HFFc6 (cell line): ENCODE results near the gene KLHL4. TPM values are rescaled to one million over a fixed set of nuclear protein-coding genes. Genes with fewer than 3 reads are reported as not detected.
"Not testable (repeated sequence)": the region's sequence is repeated elsewhere in the genome, so short reads cannot be mapped to it uniquely, and the experiment has no call there.

Source experiments
- DNase-seq: peaks from one replicate; pipeline ENCODE4 v3.0.0-alpha.2; 2018
- H3K27ac Mint-ChIP-seq: 2 replicates; pipeline ENCODE4 v1.8.0; 2020; ENCODE audit warnings: mild to moderate bottlenecking, mixed read lengths
- H3K27me3 Mint-ChIP-seq: 2 replicates; pipeline ENCODE4 v1.8.0; 2021; ENCODE audit warnings: mild to moderate bottlenecking, moderate library complexity, mixed read lengths; ENCODE audit not compliant: insufficient read depth
- H3K36me3 Mint-ChIP-seq: 2 replicates; pipeline ENCODE4 v1.8.0; 2021; ENCODE audit warnings: low read depth, mixed read lengths
- H3K4me1 Mint-ChIP-seq: 2 replicates; pipeline ENCODE4 v1.8.0; 2020; ENCODE audit warnings: low read depth, mixed read lengths
- H3K4me3 Mint-ChIP-seq: 2 replicates; pipeline ENCODE4 v1.8.0; 2020; ENCODE audit warnings: mild to moderate bottlenecking, moderate library complexity, mixed read lengths
- H3K9me3 Mint-ChIP-seq: 2 replicates; pipeline ENCODE4 v1.8.0; 2020; ENCODE audit warnings: mild to moderate bottlenecking, mixed read lengths
- CTCF ChIP-seq: fragments of 200-600 bp; sonication (generic); IDR thresholded peaks from 2 replicates; pipeline ENCODE4 v1.5.0; 2021; ENCODE audit warnings: antibody characterized with exemption, mild to moderate bottlenecking
- total RNA-seq, 6 experiments: library from RNA; stranded (reverse); fragmentation: NEBNext Ultra II Directional; extraction: Animal tissue kit (Norgen Biotek cat#: 25700); gene quantifications; 2 replicates in 1 of 6; 3 replicates in 5 of 6; pipeline ENCODE4 v1.2.3, GENCODE V29; 2021

The KLHL4 gene
- total RNA-seq, 6 experiments from 2014 or later = not detected

DNA sequence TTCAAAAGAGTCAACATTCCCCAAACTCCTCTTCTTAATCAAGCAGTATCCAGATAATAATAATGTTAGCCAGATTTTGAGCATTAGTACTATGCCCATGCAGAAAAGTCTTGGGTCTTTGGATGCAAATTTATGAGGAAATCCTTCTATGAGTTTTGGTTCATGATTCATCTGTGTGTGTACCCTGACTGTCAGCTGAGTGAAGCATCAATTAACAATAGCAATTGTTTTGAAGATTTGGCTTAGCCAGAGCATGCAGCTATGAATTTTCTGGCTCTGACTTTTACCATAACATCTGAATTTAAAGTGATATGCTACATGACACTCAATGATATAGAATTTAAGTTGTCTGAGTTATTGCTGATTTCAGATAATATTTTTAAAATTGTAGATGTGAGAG, 145.8 kb downstream of the KLHL4 start:
- H3K9me3 Mint-ChIP-seq = no peaks in the 10 kb centered on the region
- TF ChIP-seq CTCF = no peak
- no peak overlapping the region for H3K4me3 Mint-ChIP-seq
- no peaks in the 10 kb centered on the region for H3K4me1 Mint-ChIP-seq
- H3K27ac Mint-ChIP-seq = no peak overlapping the region
- H3K27me3 Mint-ChIP-seq = no peaks in the 10 kb centered on the region
- DNase-seq = no peak
- H3K36me3 Mint-ChIP-seq = no peaks in the 10 kb centered on the region

- DNase-seq = no peak
- TF ChIP-seq CTCF = peak; percentile 58
- Mint-ChIP-seq H3K27me3 (no peaks in the 10 kb centered on the region), H3K4me1 (no peaks in the 10 kb centered on the region), H3K9me3 (no peaks in the 10 kb centered on the region), H3K36me3 (no peaks in the 10 kb centered on the region), H3K4me3 (no peak overlapping the region), H3K27ac (no peak overlapping the region)
Observed at GRCh38 chrX:87664381-87664780, 146.8 kb downstream of the KLHL4 start.

DNA sequence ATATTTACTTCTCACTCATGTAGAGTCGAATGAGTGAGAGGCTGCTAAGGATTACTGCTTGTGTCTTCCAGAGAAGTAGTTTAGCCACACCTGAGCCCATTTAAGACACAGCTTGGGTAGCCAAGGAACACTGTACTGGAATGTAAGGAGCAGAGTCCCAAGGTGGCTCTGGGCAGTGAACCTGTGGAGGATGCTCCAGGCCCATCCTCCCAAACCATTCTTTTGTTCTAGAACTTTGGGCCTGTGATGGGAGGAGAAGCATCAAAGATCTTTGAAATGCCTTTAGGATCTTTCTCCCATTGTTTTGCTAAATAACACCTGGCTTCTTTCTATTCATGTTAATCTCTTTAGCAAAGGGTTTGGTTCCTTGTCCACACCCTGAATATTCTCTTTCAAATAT, 162.2 kb downstream of the KLHL4 start:
- no peak overlapping the region for H3K27ac Mint-ChIP-seq
- H3K36me3 Mint-ChIP-seq = no peaks in the 10 kb centered on the region
- TF ChIP-seq CTCF = no peak
- no peaks in the 10 kb centered on the region for H3K4me1 Mint-ChIP-seq
- H3K4me3 Mint-ChIP-seq = no peak overlapping the region
- no peaks in the 10 kb centered on the region for H3K27me3 Mint-ChIP-seq
- DNase-seq = no peak
- H3K9me3 Mint-ChIP-seq = peaks cover 6% of the 10 kb centered on the region; the same call in 1 of the 2 replicates

- Mint-ChIP-seq H3K4me3 (no peak overlapping the region), H3K36me3 (no peaks in the 10 kb centered on the region), H3K27me3 (no peaks in the 10 kb centered on the region), H3K27ac (no peak overlapping the region), H3K9me3 (peaks cover 11% of the 10 kb centered on the region), H3K4me1 (no peaks in the 10 kb centered on the region)
- DNase-seq = no peak
- no peak for TF ChIP-seq CTCF
Observed at GRCh38 chrX:87687703-87688102, 170.1 kb downstream of the KLHL4 start.

DNA sequence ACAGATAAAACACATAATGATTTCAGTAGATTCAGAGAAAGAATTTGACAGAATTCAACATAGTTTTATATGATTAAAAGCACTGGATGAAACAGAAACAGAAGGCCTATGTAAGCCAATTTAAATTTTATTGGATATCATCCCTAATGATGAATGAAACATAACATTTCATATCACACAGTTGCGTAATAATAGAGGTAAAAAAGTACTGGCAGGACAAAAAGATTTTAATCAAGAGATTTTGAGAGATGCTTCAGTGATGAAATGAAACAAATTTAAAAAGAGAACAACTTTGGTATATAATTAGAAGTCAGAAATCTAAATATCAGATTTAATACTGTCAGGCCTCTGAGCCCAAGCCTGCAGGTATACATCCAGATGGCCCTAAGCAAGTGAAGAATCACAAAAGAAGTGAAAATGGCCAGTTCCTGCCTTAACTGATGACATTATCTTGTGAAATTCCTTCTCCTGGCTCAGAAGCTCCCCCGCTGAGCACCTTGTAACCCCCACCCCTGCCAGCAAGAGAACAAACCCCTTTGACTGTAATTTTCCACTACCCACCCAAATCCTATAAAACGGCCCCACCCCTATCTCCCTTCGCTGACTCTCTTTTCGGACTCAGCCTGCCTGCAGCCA, 170.6 kb downstream of the KLHL4 start:
- H3K36me3 Mint-ChIP-seq, H3K27me3 Mint-ChIP-seq, H3K4me3 Mint-ChIP-seq, DNase-seq, H3K4me1 Mint-ChIP-seq, H3K27ac Mint-ChIP-seq: not testable (repeated sequence)
- peaks cover 11% of the 10 kb centered on the region for H3K9me3 Mint-ChIP-seq

DNA sequence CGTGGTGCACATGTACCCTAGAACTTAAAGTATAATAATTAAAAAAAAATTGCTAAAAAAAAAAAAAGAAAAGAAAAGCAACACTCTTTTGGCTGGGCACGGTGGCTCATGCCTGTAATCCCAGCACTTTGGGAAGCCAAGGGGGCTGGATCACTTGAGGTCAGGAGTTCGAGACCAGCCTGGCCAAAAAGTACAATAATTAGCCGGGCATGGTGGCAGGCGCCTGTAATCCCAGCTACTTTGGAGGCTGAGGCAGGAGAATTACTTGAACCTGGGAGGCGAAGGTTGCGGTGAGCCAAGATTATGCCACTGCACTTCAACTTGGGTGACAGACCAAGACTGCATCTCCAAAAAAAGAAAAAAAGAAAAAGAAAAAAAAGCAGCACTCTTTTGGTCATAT, 171.6 kb downstream of the KLHL4 start:
- H3K9me3 Mint-ChIP-seq = peaks cover 11% of the 10 kb centered on the region
- H3K4me3 Mint-ChIP-seq, H3K27ac Mint-ChIP-seq, H3K27me3 Mint-ChIP-seq, H3K4me1 Mint-ChIP-seq, H3K36me3 Mint-ChIP-seq, DNase-seq: not testable (repeated sequence)

- H3K4me3 Mint-ChIP-seq = no peak overlapping the region
- H3K27ac Mint-ChIP-seq = no peak overlapping the region
- no peaks in the 10 kb centered on the region for H3K4me1 Mint-ChIP-seq
- no peaks in the 10 kb centered on the region for H3K27me3 Mint-ChIP-seq
- no peak for TF ChIP-seq CTCF
- H3K9me3 Mint-ChIP-seq = peaks cover 6% of the 10 kb centered on the region
- no peak for DNase-seq
- no peaks in the 10 kb centered on the region for H3K36me3 Mint-ChIP-seq
Observed at GRCh38 chrX:87693204-87693603, 175.6 kb downstream of the KLHL4 start.
